Hematopoietic multipotent progenitor cell treated with erythropoietin and hydrocortisone succinate and interleukin-3 and kit ligand, for 8 days (in vitro differentiated cells): Measurements from ENCODE around the gene LIF.
"Not testable (repeated sequence)": the region's sequence is repeated elsewhere in the genome, so short reads cannot be mapped to it uniquely, and the experiment has no call there.

ENCODE experiments used
- DNase-seq: peaks from one replicate; pipeline ENCODE4 v3.0.0-alpha.2; 2015

The LIF gene

GRCh38 chr22:30205281-30206115 is 41.1 kb downstream of the LIF start:
- no peak for DNase-seq

GRCh38 chr22:30204742-30205111 is 41.8 kb downstream of the LIF start:
- no peak for DNase-seq

- DNase-seq = no peak
These were observed 42.4 kb downstream of the LIF start for GRCh38 chr22:30204015-30204741.

GRCh38 chr22:30202531-30203006 is 44.0 kb downstream of the LIF start:
- no peak for DNase-seq

- DNase-seq = no peak
These were observed 44.6 kb downstream of the LIF start for GRCh38 chr22:30201945-30202344.

- DNase-seq = not testable (repeated sequence)
These were observed 45.7 kb downstream of the LIF start for GRCh38 chr22:30200905-30201304.

- DNase-seq = no peak
These were observed 47.6 kb downstream of the LIF start for GRCh38 chr22:30198921-30199320.

- DNase-seq = no peak
These were observed 48.3 kb downstream of the LIF start for GRCh38 chr22:30198152-30198825.

GRCh38 chr22:30197389-30197788 is 49.2 kb downstream of the LIF start:
- DNase-seq = no peak

- DNase-seq = no peak
These were observed 49.7 kb downstream of the LIF start for GRCh38 chr22:30196880-30197336.

- DNase-seq = no peak
These were observed 50.2 kb downstream of the LIF start for GRCh38 chr22:30196141-30196879.

GRCh38 chr22:30195245-30196140 is 51.1 kb downstream of the LIF start:
- no peak for DNase-seq

GRCh38 chr22:30193031-30193775 is 53.4 kb downstream of the LIF start:
- DNase-seq = no peak

- no peak for DNase-seq
These were observed 54.1 kb downstream of the LIF start for GRCh38 chr22:30192427-30192826.

GRCh38 chr22:30191040-30191701 is 55.4 kb downstream of the LIF start:
- DNase-seq = no peak

- DNase-seq = no peak
These were observed 56.0 kb downstream of the LIF start for GRCh38 chr22:30190574-30190973.
